ENCODE data around the gene COL15A1.

DNA sequence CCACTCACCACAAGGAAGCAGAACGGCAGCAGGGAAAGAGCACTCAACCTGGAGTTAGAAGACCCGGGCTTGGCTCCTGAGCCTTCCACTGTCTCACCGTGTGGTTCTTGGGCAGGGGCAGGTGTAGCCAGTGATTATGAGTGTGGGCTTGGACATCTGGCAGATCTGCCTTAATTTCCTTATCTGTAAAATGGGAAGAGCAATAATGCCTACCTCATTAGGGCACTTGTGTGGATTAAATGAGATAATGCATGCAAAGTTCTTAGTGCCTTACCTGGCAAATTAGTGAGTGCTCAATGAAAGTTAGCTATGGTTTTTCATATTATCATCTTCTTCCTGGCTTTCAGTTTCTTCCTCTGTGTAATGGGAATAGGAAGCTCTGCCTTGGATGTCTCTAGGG is 28.1 kb upstream of the COL15A1 start:
- TF ChIP-seq, protein P1, sequence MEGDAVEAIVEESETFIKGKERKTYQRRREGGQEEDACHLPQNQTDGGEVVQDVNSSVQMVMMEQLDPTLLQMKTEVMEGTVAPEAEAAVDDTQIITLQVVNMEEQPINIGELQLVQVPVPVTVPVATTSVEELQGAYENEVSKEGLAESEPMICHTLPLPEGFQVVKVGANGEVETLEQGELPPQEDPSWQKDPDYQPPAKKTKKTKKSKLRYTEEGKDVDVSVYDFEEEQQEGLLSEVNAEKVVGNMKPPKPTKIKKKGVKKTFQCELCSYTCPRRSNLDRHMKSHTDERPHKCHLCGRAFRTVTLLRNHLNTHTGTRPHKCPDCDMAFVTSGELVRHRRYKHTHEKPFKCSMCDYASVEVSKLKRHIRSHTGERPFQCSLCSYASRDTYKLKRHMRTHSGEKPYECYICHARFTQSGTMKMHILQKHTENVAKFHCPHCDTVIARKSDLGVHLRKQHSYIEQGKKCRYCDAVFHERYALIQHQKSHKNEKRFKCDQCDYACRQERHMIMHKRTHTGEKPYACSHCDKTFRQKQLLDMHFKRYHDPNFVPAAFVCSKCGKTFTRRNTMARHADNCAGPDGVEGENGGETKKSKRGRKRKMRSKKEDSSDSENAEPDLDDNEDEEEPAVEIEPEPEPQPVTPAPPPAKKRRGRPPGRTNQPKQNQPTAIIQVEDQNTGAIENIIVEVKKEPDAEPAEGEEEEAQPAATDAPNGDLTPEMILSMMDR (IDR thresholded peaks at IDR 0.05; ENCODE audit: insufficient read depth, low read length), result no peak
- TF ChIP-seq POLR2AphosphoS5 (IDR thresholded peaks at IDR 0.05; ENCODE audit: low read depth), result no peak
- TF ChIP-seq, protein P2, sequence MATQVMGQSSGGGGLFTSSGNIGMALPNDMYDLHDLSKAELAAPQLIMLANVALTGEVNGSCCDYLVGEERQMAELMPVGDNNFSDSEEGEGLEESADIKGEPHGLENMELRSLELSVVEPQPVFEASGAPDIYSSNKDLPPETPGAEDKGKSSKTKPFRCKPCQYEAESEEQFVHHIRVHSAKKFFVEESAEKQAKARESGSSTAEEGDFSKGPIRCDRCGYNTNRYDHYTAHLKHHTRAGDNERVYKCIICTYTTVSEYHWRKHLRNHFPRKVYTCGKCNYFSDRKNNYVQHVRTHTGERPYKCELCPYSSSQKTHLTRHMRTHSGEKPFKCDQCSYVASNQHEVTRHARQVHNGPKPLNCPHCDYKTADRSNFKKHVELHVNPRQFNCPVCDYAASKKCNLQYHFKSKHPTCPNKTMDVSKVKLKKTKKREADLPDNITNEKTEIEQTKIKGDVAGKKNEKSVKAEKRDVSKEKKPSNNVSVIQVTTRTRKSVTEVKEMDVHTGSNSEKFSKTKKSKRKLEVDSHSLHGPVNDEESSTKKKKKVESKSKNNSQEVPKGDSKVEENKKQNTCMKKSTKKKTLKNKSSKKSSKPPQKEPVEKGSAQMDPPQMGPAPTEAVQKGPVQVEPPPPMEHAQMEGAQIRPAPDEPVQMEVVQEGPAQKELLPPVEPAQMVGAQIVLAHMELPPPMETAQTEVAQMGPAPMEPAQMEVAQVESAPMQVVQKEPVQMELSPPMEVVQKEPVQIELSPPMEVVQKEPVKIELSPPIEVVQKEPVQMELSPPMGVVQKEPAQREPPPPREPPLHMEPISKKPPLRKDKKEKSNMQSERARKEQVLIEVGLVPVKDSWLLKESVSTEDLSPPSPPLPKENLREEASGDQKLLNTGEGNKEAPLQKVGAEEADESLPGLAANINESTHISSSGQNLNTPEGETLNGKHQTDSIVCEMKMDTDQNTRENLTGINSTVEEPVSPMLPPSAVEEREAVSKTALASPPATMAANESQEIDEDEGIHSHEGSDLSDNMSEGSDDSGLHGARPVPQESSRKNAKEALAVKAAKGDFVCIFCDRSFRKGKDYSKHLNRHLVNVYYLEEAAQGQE (IDR thresholded peaks at IDR 0.05; ENCODE audit: insufficient replicate concordance, low read depth), result no peak
- no peak for TF ChIP-seq SPI1 (IDR thresholded peaks at IDR 0.05; ENCODE audit: borderline replicate concordance, low read depth)
